H9 (cell line): ENCODE data around the gene SLC24A3. TPM values are rescaled to one million over a fixed set of nuclear protein-coding genes. Genes with fewer than 3 reads are reported as not detected.

Experiments
- DNase-seq: peaks from one replicate; pipeline ENCODE4 v3.0.0-alpha.2; 2017
- H2AFZ ChIP-seq: one replicate; pipeline ENCODE4 v1.6.1; 2013; ENCODE audit warnings: mild to moderate bottlenecking, low read length, control low read depth, moderate library complexity
- H2AK5ac ChIP-seq: 2 replicates; pipeline ENCODE4 v1.6.1; 2013; ENCODE audit warnings: low read length, control low read depth, mixed read lengths; ENCODE audit not compliant: insufficient read length
- H2BK120ac ChIP-seq: one replicate; pipeline ENCODE4 v1.6.1; 2013; ENCODE audit warnings: low read depth, mild to moderate bottlenecking, low read length, control low read depth, inconsistent platforms; ENCODE audit not compliant: poor library complexity, severe bottlenecking
- H2BK12ac ChIP-seq: 2 replicates; pipeline ENCODE4 v1.6.1; 2013; ENCODE audit warnings: low read length, control low read depth, mixed read lengths, low read depth; ENCODE audit not compliant: insufficient read length
- H2BK15ac ChIP-seq: 2 replicates; pipeline ENCODE4 v1.6.1; 2013; ENCODE audit warnings: low read depth, low read length, control low read depth
- H2BK20ac ChIP-seq: one replicate; pipeline ENCODE4 v1.6.1; 2013; ENCODE audit warnings: low read depth, mild to moderate bottlenecking, low read length, control low read depth, inconsistent platforms; ENCODE audit not compliant: poor library complexity, severe bottlenecking
- H2BK5ac ChIP-seq: 2 replicates; pipeline ENCODE4 v1.6.1; 2013; ENCODE audit warnings: low read length, control low read depth, mixed read lengths; ENCODE audit not compliant: insufficient read length
- H3K14ac ChIP-seq: 2 replicates; pipeline ENCODE4 v1.6.1; 2013; ENCODE audit warnings: low read length, control low read depth; ENCODE audit not compliant: insufficient read depth
- H3K18ac ChIP-seq: 2 replicates; pipeline ENCODE4 v1.6.1; 2013; ENCODE audit warnings: low read depth, mild to moderate bottlenecking, mixed read lengths, low read length, control low read depth; ENCODE audit not compliant: insufficient read length
- H3K23ac ChIP-seq: 2 replicates; pipeline ENCODE4 v1.6.1; 2013; ENCODE audit warnings: low read length, control low read depth, mixed read lengths, low read depth; ENCODE audit not compliant: insufficient read length
- H3K23me2 ChIP-seq: 2 replicates; pipeline ENCODE4 v1.6.1; 2013; ENCODE audit warnings: low read depth, mild to moderate bottlenecking, mixed read lengths, low read length, control low read depth; ENCODE audit not compliant: insufficient read length, poor library complexity, severe bottlenecking
- H3K27ac ChIP-seq: 2 replicates; pipeline ENCODE4 v1.5.1; 2013; ENCODE audit warnings: low read length, control low read depth, mixed read lengths, low read depth; ENCODE audit not compliant: insufficient read length
- H3K27me3 ChIP-seq: 2 replicates; pipeline ENCODE4 v1.6.1; 2013; ENCODE audit warnings: low read length, control low read depth, inconsistent platforms; ENCODE audit not compliant: insufficient read depth
- H3K4ac ChIP-seq: 2 replicates; pipeline ENCODE4 v1.6.1; 2013; ENCODE audit warnings: low read depth, mild to moderate bottlenecking, control low read depth, inconsistent platforms, low read length, moderate library complexity
- H3K4me1 ChIP-seq: 2 replicates; pipeline ENCODE4 v1.6.1; 2013; ENCODE audit warnings: low read length, control low read depth, inconsistent platforms; ENCODE audit not compliant: insufficient read depth
- H3K4me2 ChIP-seq: 2 replicates; pipeline ENCODE4 v1.6.1; 2013; ENCODE audit warnings: low read length, control low read depth, mixed read lengths; ENCODE audit not compliant: insufficient read length, insufficient read depth
- H3K56ac ChIP-seq: 2 replicates; pipeline ENCODE4 v1.6.1; 2013; ENCODE audit warnings: low read depth, mild to moderate bottlenecking, mixed read lengths, low read length, control low read depth; ENCODE audit not compliant: insufficient read length
- H3K79me1 ChIP-seq: 2 replicates; pipeline ENCODE4 v1.6.1; 2013; ENCODE audit warnings: low read depth, mild to moderate bottlenecking, moderate library complexity, low read length, control low read depth, inconsistent platforms; ENCODE audit not compliant: insufficient read depth, poor library complexity, severe bottlenecking
- H3K79me2 ChIP-seq: 2 replicates; pipeline ENCODE4 v1.6.1; 2013; ENCODE audit warnings: low read length, control low read depth, inconsistent platforms; ENCODE audit not compliant: insufficient read depth
- H3K9ac ChIP-seq: 2 replicates; pipeline ENCODE4 v1.6.1; 2013; ENCODE audit warnings: low read length, control low read depth, mixed read lengths; ENCODE audit not compliant: insufficient read length; ENCODE audit errors: extremely low read depth
- H3K9me3 ChIP-seq: one replicate; pipeline ENCODE4 v1.6.1; 2013; ENCODE audit warnings: low read depth, low read length, inconsistent platforms; ENCODE audit not compliant: control insufficient read depth
- H3T11ph ChIP-seq: one replicate; pipeline ENCODE4 v1.6.1; 2013; ENCODE audit warnings: mild to moderate bottlenecking, low read length, control low read depth, inconsistent platforms
- H4K20me1 ChIP-seq: one replicate; pipeline ENCODE4 v1.6.1; 2013; ENCODE audit not compliant: control insufficient read depth, insufficient read length, insufficient read depth
- H4K5ac ChIP-seq: 2 replicates; pipeline ENCODE4 v1.6.1; 2013; ENCODE audit warnings: low read depth, mild to moderate bottlenecking, mixed read lengths, low read length, control low read depth; ENCODE audit not compliant: insufficient read length
- H4K8ac ChIP-seq: replicated peaks from 2 replicates; pipeline ENCODE4 v1.6.1; 2013; ENCODE audit warnings: low read length, control low read depth, mixed read lengths, low read depth; ENCODE audit not compliant: insufficient read length
- H4K91ac ChIP-seq: 2 replicates; pipeline ENCODE4 v1.6.1; 2013; ENCODE audit warnings: low read depth, mild to moderate bottlenecking, moderate library complexity, mixed read lengths, low read length, control low read depth; ENCODE audit not compliant: insufficient read length
- H3K27ac Mint-ChIP-seq, 3 experiments: 2 replicates in 2 of 3; 3 replicates in 1 of 3; pipeline ENCODE4 v1.8.0; 2020 to 2021; ENCODE audit warnings: mixed read lengths in 3 of 3, mild to moderate bottlenecking in 1 of 3, moderate library complexity in 1 of 3
- H3K27me3 Mint-ChIP-seq: 2 replicates; pipeline ENCODE4 v1.8.0; 2021; ENCODE audit warnings: low read depth, mild to moderate bottlenecking, moderate library complexity, mixed read lengths
- H3K36me3 Mint-ChIP-seq, 3 experiments: 2 replicates in 2 of 3; 3 replicates in 1 of 3; pipeline ENCODE4 v1.8.0; 2020 to 2021; ENCODE audit warnings: low read depth in 3 of 3, mixed read lengths in 3 of 3; ENCODE audit not compliant: insufficient read depth in 1 of 3
- H3K4me1 Mint-ChIP-seq, 2 experiments: 2 replicates each; pipeline ENCODE4 v1.8.0; 2020; ENCODE audit warnings: mixed read lengths in 2 of 2
- H3K4me3 Mint-ChIP-seq, 2 experiments: 2 replicates in 1 of 2; 3 replicates in 1 of 2; pipeline ENCODE4 v1.8.0; 2020 to 2021; ENCODE audit warnings: mild to moderate bottlenecking in 2 of 2, mixed read lengths in 2 of 2, moderate library complexity in 1 of 2
- H3K9me3 Mint-ChIP-seq, 2 experiments: 2 replicates in 1 of 2; 3 replicates in 1 of 2; pipeline ENCODE4 v1.8.0; 2020; ENCODE audit warnings: mild to moderate bottlenecking in 2 of 2, mixed read lengths in 2 of 2, moderate library complexity in 1 of 2
- WGBS: extraction: QIAGEN DNeasy Blood & Tissue Kit; methylation state at CpG from one replicate; pipeline ENCODE4 v1.1.7; 2013; ENCODE audit warnings: missing lambda C conversion rate, low lambda C conversion rate, mixed read lengths; ENCODE audit not compliant: insufficient read length; ENCODE audit errors: extremely low coverage; 5-methylcytosine and 5-hydroxymethylcytosine counted together
- total RNA-seq: library from RNA; stranded (reverse); gene quantifications from 2 replicates; pipeline ENCODE4 v1.2.1, GENCODE V29; 2021
- TF ChIP-seq, protein P1 (sequence below): fragments of 200-600 bp; sonication (generic); conservative IDR thresholded peaks from 3 replicates; pipeline ENCODE4 v1.8.0; 2021; ENCODE audit warnings: antibody characterized with exemption, mild to moderate bottlenecking

SLC24A3 gene
- total RNA-seq, 1 experiment from 2014 or later = 0.83 TPM

DNA sequence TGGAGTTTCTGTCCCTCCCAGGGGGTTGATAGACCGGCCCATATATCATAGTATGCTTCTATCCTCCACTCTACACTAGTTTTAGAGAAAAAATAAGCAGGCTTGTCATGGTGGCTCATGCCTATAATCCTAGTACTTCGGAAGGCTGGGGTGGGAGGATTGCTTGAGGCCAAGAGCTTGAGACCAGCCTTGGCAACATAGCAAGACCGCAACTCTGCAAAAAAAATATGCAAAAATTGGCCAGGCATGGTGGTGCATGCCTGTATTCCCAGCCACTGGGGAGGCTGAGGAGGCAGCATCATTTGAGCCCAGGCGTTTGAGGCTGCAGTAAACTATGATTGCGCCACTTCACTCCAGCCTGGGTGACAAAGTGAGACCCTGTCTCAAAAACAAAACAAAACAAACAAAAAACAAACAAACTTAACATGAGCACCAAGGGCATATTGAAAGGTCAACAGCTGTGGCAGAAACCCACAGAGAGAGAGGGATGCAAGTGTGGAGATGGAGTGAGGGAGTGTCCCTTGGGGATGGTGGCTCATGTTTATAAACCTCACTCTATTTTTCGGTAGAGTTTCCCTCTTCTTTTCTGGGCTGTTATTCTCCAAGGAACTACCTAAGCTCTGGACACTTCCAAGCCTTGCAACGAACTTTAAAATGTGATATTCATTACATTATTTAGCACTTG, 24.1 kb downstream of the SLC24A3 start:
- no peak overlapping the region for H3K27ac Mint-ChIP-seq
- no peak overlapping the region for H3T11ph ChIP-seq
- H3K9me3 Mint-ChIP-seq = no peaks in the 10 kb centered on the region

More for the DNA sequence above, 24.1 kb downstream of the SLC24A3 start:
- Histone ChIP-seq H2AK5ac (no peak overlapping the region), H3K27ac (no peak overlapping the region), H3K4me2 (no peak overlapping the region), H2AFZ (no peak overlapping the region), H2BK20ac (no peak overlapping the region), H3K9ac (no peak overlapping the region), H4K20me1 (no peaks in the 10 kb centered on the region), H3K18ac (no peak overlapping the region), H3K4me1 (no peaks in the 10 kb centered on the region), H3K9me3 (no peaks in the 10 kb centered on the region), H3K27me3 (no peaks in the 10 kb centered on the region), H3K79me1 (no peaks in the 10 kb centered on the region), H2BK12ac (no peak overlapping the region), H3K4ac (no peak overlapping the region), H3K79me2 (no peaks in the 10 kb centered on the region), H4K8ac (no peak overlapping the region), H2BK120ac (no peak overlapping the region), H3K14ac (no peak overlapping the region), H4K91ac (no peak overlapping the region), H2BK15ac (no peak overlapping the region), H2BK5ac (no peak overlapping the region), H3K23ac (no peak overlapping the region), H3K56ac (no peak overlapping the region), H3K23me2 (no peaks in the 10 kb centered on the region), H4K5ac (no peak overlapping the region)
- Mint-ChIP-seq H3K36me3 (peaks cover 0 to 4% (median 0%) of the 10 kb centered on the region in 3 experiments; a peak in 2 of 7 replicates), H3K4me3 (no peak overlapping the region), H3K27me3 (0 out of 2 replicates have a peak, but pooled peaks cover 2% of the 10 kb centered on the region), H3K4me1 (no peaks in the 10 kb centered on the region)
- WGBS = no CpG with 5 or more reads among the region's 7 CpGs
- TF ChIP-seq, protein P1, sequence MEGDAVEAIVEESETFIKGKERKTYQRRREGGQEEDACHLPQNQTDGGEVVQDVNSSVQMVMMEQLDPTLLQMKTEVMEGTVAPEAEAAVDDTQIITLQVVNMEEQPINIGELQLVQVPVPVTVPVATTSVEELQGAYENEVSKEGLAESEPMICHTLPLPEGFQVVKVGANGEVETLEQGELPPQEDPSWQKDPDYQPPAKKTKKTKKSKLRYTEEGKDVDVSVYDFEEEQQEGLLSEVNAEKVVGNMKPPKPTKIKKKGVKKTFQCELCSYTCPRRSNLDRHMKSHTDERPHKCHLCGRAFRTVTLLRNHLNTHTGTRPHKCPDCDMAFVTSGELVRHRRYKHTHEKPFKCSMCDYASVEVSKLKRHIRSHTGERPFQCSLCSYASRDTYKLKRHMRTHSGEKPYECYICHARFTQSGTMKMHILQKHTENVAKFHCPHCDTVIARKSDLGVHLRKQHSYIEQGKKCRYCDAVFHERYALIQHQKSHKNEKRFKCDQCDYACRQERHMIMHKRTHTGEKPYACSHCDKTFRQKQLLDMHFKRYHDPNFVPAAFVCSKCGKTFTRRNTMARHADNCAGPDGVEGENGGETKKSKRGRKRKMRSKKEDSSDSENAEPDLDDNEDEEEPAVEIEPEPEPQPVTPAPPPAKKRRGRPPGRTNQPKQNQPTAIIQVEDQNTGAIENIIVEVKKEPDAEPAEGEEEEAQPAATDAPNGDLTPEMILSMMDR = no peak
- DNase-seq = no peak
